DND-41 (cell line): ENCODE measurements around the gene ANXA10.

Experiments
- ATAC-seq: fragments of 200-7000 bp; cut with Tn5 transposase; 3 replicates; pipeline ENCODE4 v1.9.1; 2021; ENCODE audit warnings: low read depth; ENCODE audit not compliant: insufficient read depth
- DNase-seq: peaks from one replicate; pipeline ENCODE4 v3.0.0-alpha.2; 2020
- H2AFZ ChIP-seq: 2 replicates; pipeline ENCODE4 v1.6.0; 2012; ENCODE audit warnings: low read depth, low read length
- H3K27ac ChIP-seq: 2 replicates; pipeline ENCODE4 v1.5.1; 2012; ENCODE audit warnings: low read length, inconsistent platforms
- H3K27me3 ChIP-seq: fragments of 200-600 bp; sonication (generic); 2 replicates; pipeline ENCODE4 v1.6.0; 2012; ENCODE audit warnings: low read length, mild to moderate bottlenecking, inconsistent platforms; ENCODE audit not compliant: insufficient read depth, poor library complexity
- H3K36me3 ChIP-seq: 2 replicates; pipeline ENCODE4 v1.5.1; 2012; ENCODE audit warnings: low read length, inconsistent platforms; ENCODE audit not compliant: insufficient read depth
- H3K4me1 ChIP-seq: 2 replicates; pipeline ENCODE4 v1.5.1; 2012; ENCODE audit warnings: mild to moderate bottlenecking, low read length; ENCODE audit not compliant: insufficient read depth
- H3K4me2 ChIP-seq: 2 replicates; pipeline ENCODE4 v1.6.0; 2012; ENCODE audit warnings: mild to moderate bottlenecking, moderate library complexity, low read length, inconsistent platforms; ENCODE audit not compliant: insufficient read depth
- H3K4me3 ChIP-seq, 2 experiments: fragments of 200-600 bp in 1 of 2; shearing (Covaris generic) in 1 of 2; 2 replicates each; pipeline ENCODE4 v1.5.1; 2012 to 2016; ENCODE audit warnings: inconsistent platforms in 2 of 2, low read length in 2 of 2, mild to moderate bottlenecking in 2 of 2, low read depth in 1 of 2, moderate library complexity in 1 of 2
- H3K79me2 ChIP-seq: 2 replicates; pipeline ENCODE4 v1.6.0; 2012; ENCODE audit warnings: low read length, inconsistent platforms; ENCODE audit not compliant: insufficient read depth
- H3K9ac ChIP-seq: 2 replicates; pipeline ENCODE4 v1.6.0; 2012; ENCODE audit warnings: low read depth, mild to moderate bottlenecking, inconsistent platforms, low read length, moderate library complexity
- H3K9me3 ChIP-seq: 2 replicates; pipeline ENCODE4 v1.5.1; 2012; ENCODE audit warnings: low read length, moderate library complexity, mild to moderate bottlenecking, inconsistent platforms; ENCODE audit not compliant: insufficient read depth, severe bottlenecking
- H4K20me1 ChIP-seq: 2 replicates; pipeline ENCODE4 v1.6.0; 2012; ENCODE audit warnings: low read length; ENCODE audit not compliant: insufficient read depth
- CTCF ChIP-seq: IDR thresholded peaks from 2 replicates; pipeline ENCODE4 v1.5.1; 2012; ENCODE audit warnings: borderline replicate concordance, low read length, moderate library complexity, mild to moderate bottlenecking; ENCODE audit not compliant: poor library complexity, severe bottlenecking; ENCODE audit errors: extremely low read depth
- EZH2 ChIP-seq: IDR thresholded peaks from 3 replicates; pipeline ENCODE4 v1.6.1; 2012; ENCODE audit warnings: borderline replicate concordance, low read depth, mild to moderate bottlenecking, moderate library complexity, low read length, inconsistent platforms; ENCODE audit not compliant: severe bottlenecking

Gene ANXA10

GRCh38 chr4:168092176-168092712 is at the start of gene ANXA10:
TSS of gene ANXA10 (plus strand) at chr4:168092537. CDS start at chr4:168092701, 164 bp downstream.
- Histone ChIP-seq H3K27me3 (no peaks in the 10 kb centered on the region), H3K27ac (no peak within 1 kb of the TSS), H3K4me3 (no peak within 1 kb of the TSS), H3K4me1 (no peaks in the 10 kb centered on the region), H3K79me2 (no peaks in the 10 kb centered on the region), H3K4me2 (no peak within 1 kb of the TSS), H2AFZ (no peak within 1 kb of the TSS), H3K9ac (no peak within 1 kb of the TSS), H3K36me3 (no peaks in the 10 kb centered on the region), H4K20me1 (no peaks in the 10 kb centered on the region), H3K9me3 (peaks cover 4% of the 10 kb centered on the region)
- DNase-seq: no peak
- TF ChIP-seq EZH2 (no peak), CTCF (no peak)
- no peak for ATAC-seq

- no peak for TF ChIP-seq EZH2
- no peak for TF ChIP-seq CTCF
- Histone ChIP-seq H3K27ac (no peak overlapping the region), H3K9ac (no peak overlapping the region), H3K4me1 (no peaks in the 10 kb centered on the region), H2AFZ (no peak overlapping the region), H3K9me3 (peaks cover 3% of the 10 kb centered on the region), H3K4me3 (no peak overlapping the region), H3K36me3 (no peaks in the 10 kb centered on the region), H3K79me2 (no peaks in the 10 kb centered on the region), H3K4me2 (no peak overlapping the region), H3K27me3 (no peaks in the 10 kb centered on the region), H4K20me1 (no peaks in the 10 kb centered on the region)
- DNase-seq (no peak), ATAC-seq (no peak)
Observed at GRCh38 chr4:168045354-168045753, 47.0 kb upstream of the ANXA10 start.

GRCh38 chr4:168050002-168050401 is 42.3 kb upstream of the ANXA10 start:
- H3K27ac ChIP-seq: no peak overlapping the region

More at GRCh38 chr4:168050002-168050401, 42.3 kb upstream of the ANXA10 start:
- Histone ChIP-seq H3K4me2 (no peak overlapping the region), H3K9me3 (peaks cover 3% of the 10 kb centered on the region), H3K79me2 (no peaks in the 10 kb centered on the region), H3K4me1 (no peaks in the 10 kb centered on the region), H4K20me1 (no peaks in the 10 kb centered on the region), H3K9ac (no peak overlapping the region), H3K4me3 (no peak overlapping the region), H3K36me3 (no peaks in the 10 kb centered on the region), H3K27me3 (no peaks in the 10 kb centered on the region), H2AFZ (no peak overlapping the region)
- no peak for TF ChIP-seq EZH2
- no peak for TF ChIP-seq CTCF
- DNase-seq (no peak), ATAC-seq (no peak)
